Smooth muscle cell (in vitro differentiated cells): ENCODE results near the gene PKNOX2. TPM values are rescaled to one million over a fixed set of nuclear protein-coding genes. Genes with fewer than 3 reads are reported as not detected.
A peak's percentile ranks its signal among the peaks of the same experiment; 100 is the strongest.

ENCODE experiments used
- DNase-seq: peaks from one replicate; lab custom pipeline; 2025; ENCODE audit not compliant: unreplicated experiment; lab: John Stamatoyannopoulos, UW
- H2AFZ ChIP-seq: fragments of 200-600 bp; sonication (generic); 2 replicates; pipeline ENCODE4 v1.6.0; 2016; ENCODE audit warnings: antibody characterized with exemption, low read depth, mild to moderate bottlenecking
- H3F3A ChIP-seq: fragments of 200-600 bp; sonication (generic); 2 replicates; pipeline ENCODE4 v1.6.0; 2017; ENCODE audit warnings: antibody characterized with exemption, low read depth
- H3K27ac ChIP-seq: fragments of 200-600 bp; sonication (generic); 2 replicates; pipeline ENCODE4 v1.5.1; 2016; ENCODE audit warnings: low read depth, mild to moderate bottlenecking
- H3K27me3 ChIP-seq: fragments of 200-600 bp; sonication (generic); 2 replicates; pipeline ENCODE4 v1.6.1; 2016; ENCODE audit warnings: low read depth, mild to moderate bottlenecking
- H3K36me3 ChIP-seq: fragments of 200-600 bp; sonication (generic); 2 replicates; pipeline ENCODE4 v1.5.1; 2016; ENCODE audit warnings: low read depth
- H3K4me1 ChIP-seq: fragments of 200-600 bp; sonication (generic); 2 replicates; pipeline ENCODE4 v1.5.1; 2016; ENCODE audit warnings: low read depth
- H3K4me2 ChIP-seq: fragments of 200-600 bp; sonication (generic); 2 replicates; pipeline ENCODE4 v1.6.0; 2016; ENCODE audit warnings: mild to moderate bottlenecking
- H3K4me3 ChIP-seq: fragments of 200-600 bp; sonication (generic); 2 replicates; pipeline ENCODE4 v1.5.1; 2016; ENCODE audit warnings: mild to moderate bottlenecking
- H3K79me2 ChIP-seq: fragments of 200-600 bp; sonication (generic); 2 replicates; pipeline ENCODE4 v1.6.0; 2016; ENCODE audit warnings: low read depth, mild to moderate bottlenecking
- H3K9ac ChIP-seq: fragments of 200-600 bp; sonication (generic); 2 replicates; pipeline ENCODE4 v1.6.0; 2016; ENCODE audit warnings: low read depth
- H3K9me3 ChIP-seq: fragments of 200-600 bp; sonication (generic); replicated peaks from 2 replicates; pipeline ENCODE4 v1.5.1; 2016; ENCODE audit warnings: low read depth
- H4K20me1 ChIP-seq: fragments of 200-600 bp; sonication (generic); 2 replicates; pipeline ENCODE4 v1.6.0; 2016; ENCODE audit warnings: low read depth
- whole genome bisulfite sequencing: methylation state at CpG from one replicate; pipeline ENCODE4 v1.1.7; 2016; ENCODE audit warnings: low lambda C conversion rate; 5-methylcytosine and 5-hydroxymethylcytosine counted together
- polyA plus RNA-seq: library from polyadenylated mRNA; unstranded; fragments of >200 nt; fragmentation: Nextera tagmentation; extraction: Ambion mirVana; gene quantifications from 2 replicates; pipeline ENCODE4 v1.2.1, GENCODE V29; 2016
- total RNA-seq: library from RNA; depleted of rRNA; stranded (reverse); fragments of >200 nt; gene quantifications from 2 replicates; pipeline ENCODE4 v1.2.3, GENCODE V29; 2014
- TF ChIP-seq, protein P1 (sequence below): fragments of 200-600 bp; sonication (generic); IDR thresholded peaks from 2 replicates; pipeline ENCODE4 v1.5.1; 2017; ENCODE audit warnings: borderline replicate concordance, mild to moderate bottlenecking, antibody characterized with exemption; ENCODE audit not compliant: insufficient read depth, poor library complexity, severe bottlenecking

Gene PKNOX2
- total and polyA plus RNA-seq, 2 experiments from 2014 or later: 7.2 to 7.9 TPM

- DNase-seq: no peak
Observed at GRCh38 chr11:125262830-125263218, 98.3 kb downstream of the PKNOX2 start.

GRCh38 chr11:125263268-125263790 is 98.8 kb downstream of the PKNOX2 start:
- H3K4me3 ChIP-seq: no peak overlapping the region
- peaks cover 3% of the 10 kb centered on the region for H3K79me2 ChIP-seq
- TF ChIP-seq, protein P1, sequence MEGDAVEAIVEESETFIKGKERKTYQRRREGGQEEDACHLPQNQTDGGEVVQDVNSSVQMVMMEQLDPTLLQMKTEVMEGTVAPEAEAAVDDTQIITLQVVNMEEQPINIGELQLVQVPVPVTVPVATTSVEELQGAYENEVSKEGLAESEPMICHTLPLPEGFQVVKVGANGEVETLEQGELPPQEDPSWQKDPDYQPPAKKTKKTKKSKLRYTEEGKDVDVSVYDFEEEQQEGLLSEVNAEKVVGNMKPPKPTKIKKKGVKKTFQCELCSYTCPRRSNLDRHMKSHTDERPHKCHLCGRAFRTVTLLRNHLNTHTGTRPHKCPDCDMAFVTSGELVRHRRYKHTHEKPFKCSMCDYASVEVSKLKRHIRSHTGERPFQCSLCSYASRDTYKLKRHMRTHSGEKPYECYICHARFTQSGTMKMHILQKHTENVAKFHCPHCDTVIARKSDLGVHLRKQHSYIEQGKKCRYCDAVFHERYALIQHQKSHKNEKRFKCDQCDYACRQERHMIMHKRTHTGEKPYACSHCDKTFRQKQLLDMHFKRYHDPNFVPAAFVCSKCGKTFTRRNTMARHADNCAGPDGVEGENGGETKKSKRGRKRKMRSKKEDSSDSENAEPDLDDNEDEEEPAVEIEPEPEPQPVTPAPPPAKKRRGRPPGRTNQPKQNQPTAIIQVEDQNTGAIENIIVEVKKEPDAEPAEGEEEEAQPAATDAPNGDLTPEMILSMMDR: no peak
- no peaks in the 10 kb centered on the region for H3K36me3 ChIP-seq
- H3F3A ChIP-seq: peaks cover 8% of the 10 kb centered on the region
- peak overlapping the region; percentile 70 for H3K4me2 ChIP-seq
- peak overlapping the region; percentile 93 for H3K9ac ChIP-seq
- H2AFZ ChIP-seq: no peak overlapping the region
- H3K27ac ChIP-seq: peak overlapping the region; percentile 99
- DNase-seq: peak; percentile 77
- under 1% methylated on average over 29 of the region's 29 CpGs for WGBS
- H3K27me3 ChIP-seq: no peaks in the 10 kb centered on the region
- H4K20me1 ChIP-seq: no peaks in the 10 kb centered on the region
- peaks cover 41% of the 10 kb centered on the region for H3K4me1 ChIP-seq
- H3K9me3 ChIP-seq: no peaks in the 10 kb centered on the region

More at GRCh38 chr11:125262830-125263218, 98.3 kb downstream of the PKNOX2 start:
- Histone ChIP-seq H3K4me3 (no peak overlapping the region), H3K4me2 (peak overlapping the region; percentile 70), H3K36me3 (no peaks in the 10 kb centered on the region), H3K79me2 (peaks cover 3% of the 10 kb centered on the region), H3K9ac (peak overlapping the region; percentile 89), H2AFZ (no peak overlapping the region), H4K20me1 (no peaks in the 10 kb centered on the region), H3K4me1 (peaks cover 36% of the 10 kb centered on the region), H3K27ac (peak overlapping the region; percentile 99), H3F3A (peaks cover 8% of the 10 kb centered on the region), H3K9me3 (no peaks in the 10 kb centered on the region), H3K27me3 (no peaks in the 10 kb centered on the region)
- 10% methylated on average over 10 of the region's 10 CpGs for WGBS
- TF ChIP-seq, protein P1: no peak

DNA sequence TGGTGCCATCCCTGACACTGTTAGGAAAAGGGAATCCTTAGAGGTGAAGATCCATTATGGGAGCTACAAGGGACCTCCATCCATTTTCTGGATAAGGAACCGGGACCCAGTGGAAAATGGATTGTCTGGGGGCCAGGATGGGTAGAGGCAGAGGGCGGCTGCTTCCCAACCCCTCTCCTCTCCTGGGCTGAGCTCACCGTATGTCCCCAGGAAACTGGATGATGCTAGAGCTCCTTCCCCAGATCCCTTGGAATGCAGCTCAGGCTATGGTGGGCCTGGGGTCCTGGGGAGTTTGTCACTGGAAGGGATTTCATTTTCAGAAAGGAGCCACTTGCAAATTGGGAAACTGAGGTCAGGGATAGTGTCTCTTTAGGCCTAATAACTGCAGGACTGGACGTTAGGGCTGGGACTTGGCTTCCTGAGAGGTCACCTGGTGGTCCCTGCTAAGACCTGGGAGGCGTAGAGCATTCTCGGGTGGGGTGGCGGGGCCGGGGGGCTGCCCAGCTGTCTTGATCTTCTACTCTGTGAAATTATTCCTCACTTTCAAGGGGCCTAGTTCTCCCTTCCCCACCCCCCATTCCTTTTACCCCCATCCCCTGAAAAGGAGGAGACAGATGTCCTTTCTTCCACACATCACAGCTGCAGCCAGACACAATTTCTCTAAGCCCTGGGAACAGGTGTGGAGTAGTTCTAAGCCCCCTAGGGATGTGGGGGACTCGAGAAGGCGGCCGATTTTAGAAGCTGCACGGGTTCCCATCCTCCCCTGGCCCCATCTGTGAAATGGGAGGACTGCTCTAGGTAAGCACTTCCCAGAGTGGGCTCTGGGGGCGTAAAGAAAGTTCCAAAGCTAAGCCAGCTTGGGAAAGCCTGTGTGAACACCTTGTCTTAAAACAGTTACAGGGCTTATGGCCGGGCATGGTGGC is 99.8 kb downstream of the PKNOX2 start:
- no peaks in the 10 kb centered on the region for H4K20me1 ChIP-seq
- peaks cover 11% of the 10 kb centered on the region for H3F3A ChIP-seq
- no peak for DNase-seq
- peaks cover 46% of the 10 kb centered on the region for H3K4me1 ChIP-seq
- 91% methylated on average over 14 of the region's 14 CpGs for WGBS
- no peaks in the 10 kb centered on the region for H3K9me3 ChIP-seq
- peak overlapping the region; percentile 93 for H3K9ac ChIP-seq
- no peaks in the 10 kb centered on the region for H3K27me3 ChIP-seq
- H3K27ac ChIP-seq: peak overlapping the region; percentile 99
- TF ChIP-seq, protein P1: no peak
- no peak overlapping the region for H2AFZ ChIP-seq
- H3K4me3 ChIP-seq: no peak overlapping the region
- H3K79me2 ChIP-seq: peaks cover 3% of the 10 kb centered on the region
- H3K4me2 ChIP-seq: peak overlapping the region; percentile 58
- H3K36me3 ChIP-seq: no peaks in the 10 kb centered on the region
